Cardiac septum (tissue), 1 donor: ENCODE results near the gene ZNF846. TPM values are rescaled to one million over a fixed set of nuclear protein-coding genes. Genes with fewer than 3 reads are reported as not detected.
"Not testable (repeated sequence)": the region's sequence is repeated elsewhere in the genome, so short reads cannot be mapped to it uniquely, and the experiment has no call there.

Experiments
- DNase-seq: peaks from one replicate; pipeline ENCODE4 v3.0.0-alpha.2; 2020; ENCODE audit warnings: low spot score
- intact Hi-C: fragments of 100-400 bp; cut with DNase I; formaldehyde crosslinking; loops from one replicate; pipeline ENCODE4 v1.14.0; 2022
- total RNA-seq: library from RNA; stranded (reverse); fragmentation: NEBNext Ultra II Directional; extraction: Animal tissue kit (Norgen Biotek cat#: 25700); gene quantifications from one replicate; pipeline ENCODE4 v1.2.1, GENCODE V29; 2021
- donor health status: DM: no; HTN: no; CAD: no.

Gene ZNF846
- total RNA-seq, 1 donor from 2014 or later: 10.5 TPM

GRCh38 chr19:9786342-9786741, 17.8 kb upstream of the ZNF846 start:
- intact Hi-C loops: no loop called here
- no peak for DNase-seq

DNA sequence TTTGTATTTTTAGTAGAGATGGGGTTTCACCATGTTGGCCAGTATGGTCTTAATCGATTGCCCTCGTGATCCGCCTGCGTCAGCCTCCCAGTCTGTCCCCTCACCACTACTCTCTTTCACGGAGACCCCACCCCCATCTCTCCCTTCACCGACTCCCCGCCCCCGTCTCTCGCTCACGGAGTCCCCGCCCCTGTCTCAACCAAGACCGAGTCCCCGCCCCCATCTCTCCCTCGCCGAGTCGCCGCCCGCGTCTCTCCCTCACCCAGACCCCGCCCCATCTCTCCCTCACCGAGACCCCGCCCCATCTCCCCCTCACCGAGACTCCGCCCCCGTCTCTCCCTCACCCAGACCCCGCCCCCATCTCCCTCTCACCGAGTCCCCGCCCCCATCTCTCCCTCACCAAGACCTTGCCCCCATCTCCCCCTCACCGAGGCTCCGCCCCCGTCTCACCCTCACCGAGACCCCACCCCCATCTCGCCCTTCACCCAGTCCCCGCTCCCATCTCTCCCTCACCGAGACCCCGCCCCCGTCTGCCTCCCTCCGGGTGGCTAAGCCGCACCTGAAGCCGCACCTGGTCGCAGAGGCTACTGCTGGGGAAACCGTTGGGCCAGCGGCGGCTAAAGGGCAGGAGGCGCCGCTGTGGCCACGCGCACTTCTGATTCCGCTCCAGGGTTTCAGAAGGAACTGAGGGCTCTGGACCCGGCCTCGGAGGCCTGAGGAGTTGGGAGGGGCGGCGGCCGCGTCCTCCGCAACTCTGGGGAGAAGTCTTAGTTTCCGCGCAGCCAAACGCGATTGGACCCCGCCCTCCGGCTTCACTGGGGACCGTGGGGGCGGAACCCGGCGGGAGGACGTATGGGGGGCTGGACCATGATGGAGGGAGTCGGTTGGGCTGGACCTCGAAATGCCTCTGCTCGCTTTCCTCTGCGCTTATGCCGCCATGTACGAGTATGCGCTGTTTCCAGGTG, 17.1 kb upstream of the ZNF846 start:
- DNase-seq: peak; percentile 98
- intact Hi-C loops: no loop called here

DNA sequence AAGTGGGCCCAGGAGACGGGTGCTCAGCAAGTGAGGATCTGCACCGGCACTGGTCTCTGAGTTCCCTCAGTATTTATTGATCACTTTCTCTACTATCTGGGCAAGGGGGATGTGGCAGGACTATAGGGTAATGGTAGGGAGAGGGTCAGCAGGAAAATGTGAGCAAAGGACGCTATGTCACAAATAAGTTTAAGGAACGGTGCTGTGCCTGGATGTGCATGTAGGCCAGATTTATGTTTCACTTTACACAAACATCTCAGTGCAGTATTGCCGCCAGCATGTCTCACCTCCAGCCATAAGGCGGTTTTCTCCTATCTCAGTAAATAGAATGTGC, 15.6 kb upstream of the ZNF846 start:
- intact Hi-C loops: not testable (repeated sequence)

DNA sequence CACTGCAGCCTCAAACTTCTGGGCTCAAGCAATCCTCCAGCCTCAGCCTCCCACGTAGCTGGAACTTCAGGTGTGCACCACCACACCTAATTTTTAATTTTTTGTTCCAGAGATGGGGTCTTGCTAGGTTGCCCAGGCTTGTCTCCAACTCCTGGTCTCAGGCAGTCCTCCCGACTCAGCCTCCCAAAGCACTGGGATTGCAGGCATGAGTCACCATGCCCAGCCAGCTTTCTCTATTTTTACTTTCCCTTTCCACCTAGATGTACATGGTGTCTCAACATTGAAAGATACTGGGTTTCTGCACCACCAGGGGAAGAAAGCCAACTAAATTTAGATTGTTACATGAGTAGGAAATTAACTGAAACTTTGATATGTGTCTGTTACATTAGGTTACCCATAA, 13.8 kb upstream of the ZNF846 start:
- intact Hi-C loops: no loop called here
- DNase-seq: no peak

More for the DNA sequence above, 15.6 kb upstream of the ZNF846 start:
- not testable (repeated sequence) for DNase-seq

DNA sequence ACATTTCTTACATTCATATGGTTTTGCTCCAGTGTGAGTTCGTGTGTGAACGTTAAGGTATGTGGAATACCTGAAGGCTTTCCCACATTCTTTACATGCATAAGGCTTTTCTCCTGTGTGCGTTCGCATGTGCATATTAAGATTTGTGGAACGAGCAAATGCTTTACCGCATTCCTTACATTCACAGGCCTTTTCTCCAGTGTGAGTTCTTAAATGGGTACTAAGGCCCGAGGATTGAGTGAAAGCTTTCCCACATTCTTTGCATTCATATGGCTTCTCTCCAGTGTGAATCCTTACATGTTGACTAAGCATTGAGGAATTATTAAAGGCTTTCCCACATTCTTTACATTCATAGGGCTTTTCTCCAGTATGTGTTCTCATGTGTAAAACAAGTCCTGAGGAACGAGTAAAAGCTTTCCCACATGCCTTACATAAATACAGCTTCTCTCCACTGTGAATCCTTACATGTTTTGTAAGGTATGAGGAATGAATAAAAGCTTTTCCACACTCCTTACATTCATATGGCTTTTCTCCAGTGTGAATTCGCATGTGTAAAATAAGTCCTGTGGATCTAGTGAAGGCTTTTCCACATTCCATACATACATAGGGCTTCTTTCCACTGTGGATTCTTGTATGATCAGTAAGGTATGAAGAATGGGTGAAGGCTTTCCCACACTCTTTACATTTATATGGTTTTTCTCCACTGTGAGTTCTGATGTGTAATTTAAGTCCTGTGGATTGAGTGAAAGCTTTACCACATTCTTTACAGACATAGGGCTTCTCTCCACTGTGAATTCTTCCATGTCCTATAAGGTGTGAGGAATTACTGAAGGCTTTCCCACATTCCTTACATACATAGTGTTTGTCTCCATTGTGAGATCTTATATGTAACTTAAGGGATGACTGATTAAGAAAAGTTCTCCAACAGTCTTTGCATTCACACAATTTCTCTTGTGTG, 10.7 kb downstream of the ZNF846 start:
- no peak for DNase-seq
- intact Hi-C loops: no loop called here

GRCh38 chr19:9752701-9753443, 15.7 kb downstream of the ZNF846 start:
- intact Hi-C loops: no loop called here
- DNase-seq: no peak

DNA sequence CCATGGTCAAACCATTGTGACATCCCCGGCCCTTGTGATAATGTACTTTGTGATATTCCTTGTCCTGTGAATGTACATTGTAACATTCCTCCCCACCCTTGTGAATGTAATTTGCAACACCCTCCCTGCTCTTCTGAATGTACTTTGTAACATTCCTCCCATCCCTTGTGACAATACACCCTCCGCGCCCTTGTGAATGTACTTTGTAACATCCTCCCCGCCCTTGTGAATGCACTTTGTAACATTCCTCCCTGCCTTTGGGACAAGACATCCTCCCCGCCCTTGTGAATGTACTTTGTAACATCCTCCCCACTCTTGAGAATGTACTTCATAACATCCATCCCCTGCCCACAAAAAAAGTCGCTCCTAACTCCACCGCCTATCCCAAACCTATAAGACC, 17.1 kb downstream of the ZNF846 start:
- no peak for DNase-seq
- intact Hi-C loops: no loop called here

DNA sequence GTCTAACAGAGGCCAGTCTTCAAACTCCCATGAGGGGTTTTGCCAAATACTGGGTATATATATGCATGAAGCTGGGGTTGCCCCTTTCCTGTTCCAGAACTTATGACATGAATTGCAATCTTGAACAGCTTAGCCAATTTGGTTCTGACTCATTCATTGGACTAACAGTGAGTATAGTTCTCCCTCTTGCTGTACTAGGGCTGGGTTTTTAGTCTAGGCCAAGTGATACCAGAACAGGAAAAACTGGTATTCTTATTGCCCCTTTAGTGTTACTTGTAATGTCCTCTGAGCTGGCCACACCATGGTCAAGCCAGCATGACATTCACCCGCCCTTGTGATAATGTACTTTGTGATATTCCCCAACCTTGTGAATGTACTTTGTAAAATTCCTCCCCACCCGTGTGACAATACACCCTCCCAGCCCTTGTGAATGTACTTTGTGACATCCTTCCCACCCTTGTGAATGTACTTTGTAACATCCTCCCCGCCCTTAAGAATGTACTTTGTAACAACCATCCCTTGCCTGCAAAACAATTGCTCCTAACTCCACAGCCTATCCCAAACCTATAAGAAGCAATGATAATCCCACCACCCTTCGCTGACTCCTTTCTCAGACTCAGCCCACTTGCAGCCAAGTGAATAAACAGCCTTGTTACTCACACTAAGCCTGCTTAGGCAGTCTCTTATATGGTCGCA, 26.9 kb downstream of the ZNF846 start:
- no peak for DNase-seq
- intact Hi-C loops: no loop called here

DNA sequence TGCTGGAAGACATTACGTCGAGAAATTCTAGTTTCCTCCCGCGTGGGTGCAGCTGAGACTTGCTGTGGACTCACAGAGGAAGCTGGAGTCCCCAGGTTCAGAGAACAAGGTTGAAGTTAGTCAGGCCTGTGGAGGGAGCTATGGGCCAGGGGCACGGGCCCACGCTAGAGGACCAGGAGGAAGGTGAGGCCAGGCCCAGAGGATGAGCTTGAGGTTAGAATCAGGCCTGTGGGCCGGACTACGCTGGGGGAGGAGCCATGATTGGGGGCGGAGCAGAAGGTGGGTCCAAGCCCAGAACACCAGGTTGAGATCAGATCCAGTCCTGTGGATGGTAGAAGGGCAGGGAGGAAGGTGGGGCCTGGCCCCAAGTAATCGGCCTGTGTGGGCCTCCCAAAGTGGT, 32.6 kb downstream of the ZNF846 start:
- no peak for DNase-seq
- intact Hi-C loops: no loop called here

- intact Hi-C loops: not testable (repeated sequence)
Observed at GRCh38 chr19:9730056-9730455, 38.5 kb downstream of the ZNF846 start.

DNA sequence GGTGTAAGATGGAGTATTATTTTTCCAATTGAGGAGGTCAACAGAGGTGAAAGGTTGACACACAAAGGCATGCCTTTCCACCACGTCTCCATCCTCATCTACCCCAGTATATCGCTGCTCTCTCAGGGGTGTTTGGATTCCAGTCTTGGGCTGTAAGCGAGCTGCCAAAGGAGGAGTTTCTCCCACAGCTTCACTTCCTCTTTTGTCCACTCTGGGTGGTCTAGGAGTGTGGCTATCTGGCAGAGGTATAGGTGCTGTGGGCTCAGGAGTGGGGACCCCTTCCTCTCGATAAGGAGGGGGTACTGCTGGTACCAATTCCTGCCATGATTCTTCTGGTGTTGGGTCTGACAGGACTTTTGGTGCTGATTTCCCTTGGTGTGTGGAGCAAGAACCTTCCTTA, 39.4 kb downstream of the ZNF846 start:
- DNase-seq: no peak
- intact Hi-C loops: no loop called here

More at GRCh38 chr19:9730056-9730455, 38.5 kb downstream of the ZNF846 start:
- DNase-seq: not testable (repeated sequence)

DNA sequence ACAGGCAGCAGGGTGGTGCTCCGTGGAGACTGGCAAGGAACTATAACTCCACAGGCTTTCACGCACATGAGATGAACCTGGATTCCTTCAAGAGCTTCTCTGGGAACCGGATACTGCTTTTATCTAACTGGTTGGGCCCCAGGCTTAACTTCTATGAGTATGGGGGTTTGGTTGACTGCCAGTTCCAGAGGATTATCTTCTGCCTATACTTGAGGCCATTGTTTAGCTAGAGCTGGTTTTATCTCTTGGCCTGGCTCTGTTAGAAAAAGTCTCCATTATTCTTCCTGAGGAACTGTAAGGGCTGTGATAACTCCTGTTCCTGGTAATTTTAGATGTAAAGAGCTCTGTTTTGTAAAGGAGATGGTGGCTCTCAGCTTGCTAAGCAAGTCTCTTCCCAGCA, 40.9 kb downstream of the ZNF846 start:
- DNase-seq: no peak
- intact Hi-C loops: no loop called here

- intact Hi-C loops, DNase-seq: not testable (repeated sequence)
Observed at GRCh38 chr19:9725508-9726201, 42.9 kb downstream of the ZNF846 start.

DNA sequence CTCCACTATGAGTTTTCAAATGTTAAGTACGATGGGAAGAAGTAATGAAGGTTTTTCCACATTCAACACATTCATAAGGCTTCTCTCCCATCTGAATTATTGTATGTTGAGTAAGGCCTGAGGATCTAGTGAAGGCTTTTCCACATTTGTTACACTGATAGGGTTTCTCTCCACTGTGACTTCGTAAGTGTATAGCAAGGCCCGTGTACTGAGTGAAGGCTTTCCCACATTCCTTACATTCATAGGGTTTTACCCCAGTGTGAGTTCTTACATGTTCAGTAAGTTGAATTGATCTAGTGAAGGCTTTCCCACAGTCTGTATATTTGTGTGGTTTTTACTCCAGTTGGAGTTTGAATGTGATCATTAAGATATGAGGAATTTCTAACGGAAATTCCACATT, 44.4 kb downstream of the ZNF846 start:
- DNase-seq: no peak
- intact Hi-C loops: no loop called here

DNA sequence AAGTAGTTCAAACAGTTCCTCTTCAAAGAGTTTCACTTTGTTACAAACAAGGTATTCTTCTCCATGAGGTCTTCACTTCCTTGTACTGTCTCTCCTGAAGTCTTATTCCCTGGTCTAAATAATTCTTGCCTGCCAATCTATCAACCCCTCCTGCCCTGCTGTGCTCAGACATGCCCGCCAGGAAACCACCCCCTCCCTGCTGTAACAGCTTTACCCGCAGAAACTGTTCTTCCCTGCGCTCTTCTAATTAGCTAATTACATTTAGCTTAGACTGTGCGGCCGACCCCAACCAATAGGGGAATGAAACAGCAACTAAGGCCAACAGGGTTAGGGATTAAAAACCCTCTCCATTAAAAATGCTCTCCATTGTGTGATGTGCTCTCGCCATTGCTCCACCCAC, 46.7 kb downstream of the ZNF846 start:
- intact Hi-C loops: no loop called here
- no peak for DNase-seq

GRCh38 chr19:9720541-9720940, 48.0 kb downstream of the ZNF846 start:
- intact Hi-C loops: no loop called here
- DNase-seq: no peak

DNA sequence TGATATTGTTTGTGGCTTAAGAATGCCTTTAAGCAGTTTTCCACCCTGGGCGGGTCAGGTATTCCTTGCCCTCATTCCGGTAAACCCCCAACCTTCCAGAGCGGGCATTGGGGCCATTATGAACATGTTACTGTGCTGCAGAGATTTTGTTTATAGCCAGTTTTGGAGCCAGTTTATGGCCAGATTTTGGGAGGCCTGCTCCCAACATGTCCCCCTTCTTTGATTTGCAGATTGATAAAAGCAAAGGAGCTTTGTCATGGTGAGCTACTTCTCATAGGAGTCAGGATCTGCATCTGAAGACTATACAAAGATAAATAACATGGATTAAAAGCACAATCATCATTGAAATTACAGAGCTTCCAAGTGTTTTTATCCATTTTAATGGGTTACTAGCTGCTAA, 56.7 kb downstream of the ZNF846 start:
- intact Hi-C loops: no loop called here

GRCh38 chr19:9709305-9709704, 59.2 kb downstream of the ZNF846 start:
- intact Hi-C loops: no loop called here
- no peak for DNase-seq

More for the DNA sequence above, 56.7 kb downstream of the ZNF846 start:
- no peak for DNase-seq

DNA sequence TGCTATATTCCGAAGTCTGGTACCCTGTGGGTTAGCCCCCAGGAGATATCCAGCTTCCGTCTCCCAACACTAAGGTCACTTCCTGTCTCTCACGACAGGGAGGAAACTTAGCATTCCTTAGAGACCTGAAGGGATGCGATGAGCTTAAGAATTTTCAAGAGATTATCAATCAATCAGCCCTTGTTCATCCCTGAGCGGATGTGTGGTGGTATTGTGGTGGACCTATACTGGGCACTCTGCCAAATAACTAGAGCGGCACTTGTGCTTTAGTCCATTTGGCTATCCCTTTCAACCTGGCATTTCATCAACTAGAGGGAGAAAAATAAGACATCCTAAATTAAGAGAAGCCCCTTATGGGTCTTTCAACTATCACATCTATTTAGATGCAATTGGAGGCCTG, 62.7 kb downstream of the ZNF846 start:
- DNase-seq: no peak

More for the DNA sequence above, 62.7 kb downstream of the ZNF846 start:
- intact Hi-C loops: no loop called here
